HepG2 (cell line): ENCODE measurements around the gene POFUT2. TPM values are rescaled to one million over a fixed set of nuclear protein-coding genes. Genes with fewer than 3 reads are reported as not detected.

Experiments used
- CREM ChIP-seq, 2 experiments: sonication (generic) in 1 of 2; formaldehyde crosslinking in 1 of 2; IDR thresholded peaks; 2 replicates each; pipeline versions ENCODE4 v1.4.0 to v1.6.1; 2016 to 2020; ENCODE audit warnings: antibody characterized with exemption in 1 of 2, mild to moderate bottlenecking in 1 of 2, missing genetic modification reagents in 1 of 2
- NFIB ChIP-seq: sonication (generic); formaldehyde crosslinking; IDR thresholded peaks from 2 replicates; pipeline ENCODE4 v1.9.0; 2021; ENCODE audit warnings: missing genetic modification reagents, mild to moderate bottlenecking, borderline replicate concordance
- SUZ12 ChIP-seq: fragments of 150-350 bp; IDR thresholded peaks from 2 replicates; pipeline ENCODE4 v1.6.1; 2014; ENCODE audit warnings: low read depth, low read length
- THYN1 ChIP-seq: sonication (generic); formaldehyde crosslinking; IDR thresholded peaks from 2 replicates; pipeline ENCODE4 v1.8.1; 2023; ENCODE audit warnings: low read depth, mild to moderate bottlenecking, moderate library complexity, missing genetic modification reagents, borderline replicate concordance
- ZNF501 ChIP-seq: sonication (generic); formaldehyde crosslinking; IDR thresholded peaks from 2 replicates; pipeline ENCODE4 v1.5.1; 2020; ENCODE audit warnings: mild to moderate bottlenecking, moderate library complexity, missing genetic modification reagents
- ZNF816 ChIP-seq: sonication (generic); formaldehyde crosslinking; IDR thresholded peaks from 2 replicates; pipeline ENCODE4 v1.8.0; 2022; ENCODE audit warnings: missing genetic modification reagents, mild to moderate bottlenecking, borderline replicate concordance
- ZSCAN31 ChIP-seq: sonication (generic); formaldehyde crosslinking; IDR thresholded peaks from 2 replicates; pipeline ENCODE4 v1.5.0; 2020; ENCODE audit warnings: low read depth, mild to moderate bottlenecking, missing genetic modification reagents
- polyA plus RNA-seq, 8 experiments: library from polyadenylated mRNA; depleted of rRNA in 3 of 8; stranded (reverse) in 7 of 8; unstranded in 1 of 8; fragments of >200 nt; fragmentation: Illumina TruSeq in 4 of 8; extraction: Trizol in 4 of 8; gene quantifications; 2 replicates each; pipeline versions ENCODE4 v1.2.1 to v1.2.3, GENCODE V29; 2011 to 2016; ENCODE audit warnings: low read depth in 4 of 8, missing spikeins in 1 of 8, mixed read lengths in 1 of 8; ENCODE audit not compliant: insufficient read depth in 1 of 8
- total RNA-seq, 5 experiments: library from RNA; depleted of rRNA; stranded (reverse); fragments of >200 nt; fragmentation: Illumina TruSeq; extraction: Trizol; gene quantifications; 2 replicates each; pipeline ENCODE4 v1.2.3, GENCODE V29; 2016; ENCODE audit warnings: low read depth in 1 of 5
- TF ChIP-seq, protein P1 (sequence below): sonication (generic); formaldehyde crosslinking; IDR thresholded peaks from 2 replicates; pipeline ENCODE4 v1.9.0; 2021; ENCODE audit warnings: mild to moderate bottlenecking, missing genetic modification reagents
- TF ChIP-seq, protein P2 (sequence below): sonication (generic); formaldehyde crosslinking; IDR thresholded peaks from 2 replicates; pipeline ENCODE4 v1.4.0; 2020; ENCODE audit warnings: mild to moderate bottlenecking, missing genetic modification reagents
- TF ChIP-seq, protein P3 (sequence below): sonication (generic); formaldehyde crosslinking; conservative IDR thresholded peaks from 2 replicates; pipeline ENCODE4 v1.4.0; 2020; ENCODE audit warnings: missing genetic modification reagents
- TF ChIP-seq, protein P4 (sequence below): IDR thresholded peaks from 2 replicates; pipeline ENCODE4 v1.4.0; 2020; ENCODE audit warnings: mild to moderate bottlenecking, missing genetic modification reagents

Gene POFUT2
- total and polyA plus RNA-seq, 2 of the 13 experiments (the other 11 are each of a cell fraction or from before 2014, with no cell fraction given), result 22.8 to 24.0 TPM

DNA sequence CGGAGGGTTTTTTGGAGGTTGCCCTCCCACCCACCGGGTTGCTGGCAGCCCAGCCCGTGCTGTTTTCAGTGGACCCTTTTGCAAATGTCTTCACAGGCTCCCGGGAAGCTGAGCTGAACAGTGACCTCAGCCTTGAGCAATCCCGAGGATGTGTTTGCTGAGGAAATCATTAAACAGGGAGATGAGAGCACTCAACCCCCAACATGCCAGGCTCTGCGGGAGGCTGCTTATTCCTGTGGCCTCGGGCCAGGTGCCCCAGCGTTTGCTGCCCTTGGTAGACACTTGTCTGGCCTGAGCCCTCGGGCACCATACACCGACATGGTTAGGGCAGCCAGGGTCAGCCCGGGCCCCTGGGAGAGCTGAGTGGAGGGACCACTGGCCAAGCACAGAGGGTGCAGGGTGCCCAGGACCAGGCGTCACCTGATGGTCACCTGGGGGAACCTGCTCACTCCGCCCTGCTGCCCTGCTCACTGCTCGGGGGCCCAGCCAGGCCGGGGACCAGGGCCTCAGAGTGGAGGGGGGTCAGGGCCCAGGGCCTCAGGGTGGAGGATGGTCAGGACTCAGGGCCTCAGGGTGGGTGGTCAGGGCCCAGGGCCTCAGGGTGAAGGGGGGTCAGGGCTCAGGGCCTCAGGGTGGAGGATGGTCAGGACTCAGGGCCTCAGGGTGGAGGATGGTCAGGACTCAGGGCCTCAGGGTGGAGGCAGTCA is 42.5 kb upstream of the POFUT2 start (continued):
- TF ChIP-seq, protein P1, sequence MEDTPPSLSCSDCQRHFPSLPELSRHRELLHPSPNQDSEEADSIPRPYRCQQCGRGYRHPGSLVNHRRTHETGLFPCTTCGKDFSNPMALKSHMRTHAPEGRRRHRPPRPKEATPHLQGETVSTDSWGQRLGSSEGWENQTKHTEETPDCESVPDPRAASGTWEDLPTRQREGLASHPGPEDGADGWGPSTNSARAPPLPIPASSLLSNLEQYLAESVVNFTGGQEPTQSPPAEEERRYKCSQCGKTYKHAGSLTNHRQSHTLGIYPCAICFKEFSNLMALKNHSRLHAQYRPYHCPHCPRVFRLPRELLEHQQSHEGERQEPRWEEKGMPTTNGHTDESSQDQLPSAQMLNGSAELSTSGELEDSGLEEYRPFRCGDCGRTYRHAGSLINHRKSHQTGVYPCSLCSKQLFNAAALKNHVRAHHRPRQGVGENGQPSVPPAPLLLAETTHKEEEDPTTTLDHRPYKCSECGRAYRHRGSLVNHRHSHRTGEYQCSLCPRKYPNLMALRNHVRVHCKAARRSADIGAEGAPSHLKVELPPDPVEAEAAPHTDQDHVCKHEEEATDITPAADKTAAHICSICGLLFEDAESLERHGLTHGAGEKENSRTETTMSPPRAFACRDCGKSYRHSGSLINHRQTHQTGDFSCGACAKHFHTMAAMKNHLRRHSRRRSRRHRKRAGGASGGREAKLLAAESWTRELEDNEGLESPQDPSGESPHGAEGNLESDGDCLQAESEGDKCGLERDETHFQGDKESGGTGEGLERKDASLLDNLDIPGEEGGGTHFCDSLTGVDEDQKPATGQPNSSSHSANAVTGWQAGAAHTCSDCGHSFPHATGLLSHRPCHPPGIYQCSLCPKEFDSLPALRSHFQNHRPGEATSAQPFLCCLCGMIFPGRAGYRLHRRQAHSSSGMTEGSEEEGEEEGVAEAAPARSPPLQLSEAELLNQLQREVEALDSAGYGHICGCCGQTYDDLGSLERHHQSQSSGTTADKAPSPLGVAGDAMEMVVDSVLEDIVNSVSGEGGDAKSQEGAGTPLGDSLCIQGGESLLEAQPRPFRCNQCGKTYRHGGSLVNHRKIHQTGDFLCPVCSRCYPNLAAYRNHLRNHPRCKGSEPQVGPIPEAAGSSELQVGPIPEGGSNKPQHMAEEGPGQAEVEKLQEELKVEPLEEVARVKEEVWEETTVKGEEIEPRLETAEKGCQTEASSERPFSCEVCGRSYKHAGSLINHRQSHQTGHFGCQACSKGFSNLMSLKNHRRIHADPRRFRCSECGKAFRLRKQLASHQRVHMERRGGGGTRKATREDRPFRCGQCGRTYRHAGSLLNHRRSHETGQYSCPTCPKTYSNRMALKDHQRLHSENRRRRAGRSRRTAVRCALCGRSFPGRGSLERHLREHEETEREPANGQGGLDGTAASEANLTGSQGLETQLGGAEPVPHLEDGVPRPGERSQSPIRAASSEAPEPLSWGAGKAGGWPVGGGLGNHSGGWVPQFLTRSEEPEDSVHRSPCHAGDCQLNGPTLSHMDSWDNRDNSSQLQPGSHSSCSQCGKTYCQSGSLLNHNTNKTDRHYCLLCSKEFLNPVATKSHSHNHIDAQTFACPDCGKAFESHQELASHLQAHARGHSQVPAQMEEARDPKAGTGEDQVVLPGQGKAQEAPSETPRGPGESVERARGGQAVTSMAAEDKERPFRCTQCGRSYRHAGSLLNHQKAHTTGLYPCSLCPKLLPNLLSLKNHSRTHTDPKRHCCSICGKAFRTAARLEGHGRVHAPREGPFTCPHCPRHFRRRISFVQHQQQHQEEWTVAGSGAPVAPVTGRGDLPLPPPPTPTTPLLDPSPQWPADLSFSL (CRISPR knock-in tag), result no peak
- no peak for TF ChIP-seq SUZ12
- TF ChIP-seq ZSCAN31, result peak; percentile 77; the same call in 1 of the 2 replicates
- TF ChIP-seq, protein P2, sequence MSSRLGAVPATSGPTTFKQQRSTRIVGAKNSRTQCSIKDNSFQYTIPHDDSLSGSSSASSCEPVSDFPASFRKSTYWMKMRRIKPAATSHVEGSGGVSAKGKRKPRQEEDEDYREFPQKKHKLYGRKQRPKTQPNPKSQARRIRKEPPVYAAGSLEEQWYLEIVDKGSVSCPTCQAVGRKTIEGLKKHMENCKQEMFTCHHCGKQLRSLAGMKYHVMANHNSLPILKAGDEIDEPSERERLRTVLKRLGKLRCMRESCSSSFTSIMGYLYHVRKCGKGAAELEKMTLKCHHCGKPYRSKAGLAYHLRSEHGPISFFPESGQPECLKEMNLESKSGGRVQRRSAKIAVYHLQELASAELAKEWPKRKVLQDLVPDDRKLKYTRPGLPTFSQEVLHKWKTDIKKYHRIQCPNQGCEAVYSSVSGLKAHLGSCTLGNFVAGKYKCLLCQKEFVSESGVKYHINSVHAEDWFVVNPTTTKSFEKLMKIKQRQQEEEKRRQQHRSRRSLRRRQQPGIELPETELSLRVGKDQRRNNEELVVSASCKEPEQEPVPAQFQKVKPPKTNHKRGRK, result no peak
- no peak for TF ChIP-seq CREM (IDR thresholded peaks at IDR 0.05)
- TF ChIP-seq CREM (CRISPR knock-in tag; IDR thresholded peaks at IDR 0.05), result no peak
- no peak for TF ChIP-seq THYN1 (CRISPR knock-in tag)
- no peak; the same call in 1 of the 2 replicates for TF ChIP-seq ZNF501 (CRISPR knock-in tag)
- TF ChIP-seq ZNF816 (CRISPR knock-in tag), result no peak
- TF ChIP-seq, protein P3, sequence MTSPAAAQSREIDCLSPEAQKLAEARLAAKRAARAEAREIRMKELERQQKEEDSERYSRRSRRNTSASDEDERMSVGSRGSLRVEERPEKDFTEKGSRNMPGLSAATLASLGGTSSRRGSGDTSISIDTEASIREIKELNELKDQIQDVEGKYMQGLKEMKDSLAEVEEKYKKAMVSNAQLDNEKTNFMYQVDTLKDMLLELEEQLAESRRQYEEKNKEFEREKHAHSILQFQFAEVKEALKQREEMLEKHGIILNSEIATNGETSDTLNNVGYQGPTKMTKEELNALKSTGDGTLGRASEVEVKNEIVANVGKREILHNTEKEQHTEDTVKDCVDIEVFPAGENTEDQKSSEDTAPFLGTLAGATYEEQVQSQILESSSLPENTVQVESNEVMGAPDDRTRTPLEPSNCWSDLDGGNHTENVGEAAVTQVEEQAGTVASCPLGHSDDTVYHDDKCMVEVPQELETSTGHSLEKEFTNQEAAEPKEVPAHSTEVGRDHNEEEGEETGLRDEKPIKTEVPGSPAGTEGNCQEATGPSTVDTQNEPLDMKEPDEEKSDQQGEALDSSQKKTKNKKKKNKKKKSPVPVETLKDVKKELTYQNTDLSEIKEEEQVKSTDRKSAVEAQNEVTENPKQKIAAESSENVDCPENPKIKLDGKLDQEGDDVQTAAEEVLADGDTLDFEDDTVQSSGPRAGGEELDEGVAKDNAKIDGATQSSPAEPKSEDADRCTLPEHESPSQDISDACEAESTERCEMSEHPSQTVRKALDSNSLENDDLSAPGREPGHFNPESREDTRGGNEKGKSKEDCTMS (CRISPR knock-in tag), result no peak
- TF ChIP-seq NFIB (CRISPR knock-in tag), result no peak
- TF ChIP-seq, protein P4, sequence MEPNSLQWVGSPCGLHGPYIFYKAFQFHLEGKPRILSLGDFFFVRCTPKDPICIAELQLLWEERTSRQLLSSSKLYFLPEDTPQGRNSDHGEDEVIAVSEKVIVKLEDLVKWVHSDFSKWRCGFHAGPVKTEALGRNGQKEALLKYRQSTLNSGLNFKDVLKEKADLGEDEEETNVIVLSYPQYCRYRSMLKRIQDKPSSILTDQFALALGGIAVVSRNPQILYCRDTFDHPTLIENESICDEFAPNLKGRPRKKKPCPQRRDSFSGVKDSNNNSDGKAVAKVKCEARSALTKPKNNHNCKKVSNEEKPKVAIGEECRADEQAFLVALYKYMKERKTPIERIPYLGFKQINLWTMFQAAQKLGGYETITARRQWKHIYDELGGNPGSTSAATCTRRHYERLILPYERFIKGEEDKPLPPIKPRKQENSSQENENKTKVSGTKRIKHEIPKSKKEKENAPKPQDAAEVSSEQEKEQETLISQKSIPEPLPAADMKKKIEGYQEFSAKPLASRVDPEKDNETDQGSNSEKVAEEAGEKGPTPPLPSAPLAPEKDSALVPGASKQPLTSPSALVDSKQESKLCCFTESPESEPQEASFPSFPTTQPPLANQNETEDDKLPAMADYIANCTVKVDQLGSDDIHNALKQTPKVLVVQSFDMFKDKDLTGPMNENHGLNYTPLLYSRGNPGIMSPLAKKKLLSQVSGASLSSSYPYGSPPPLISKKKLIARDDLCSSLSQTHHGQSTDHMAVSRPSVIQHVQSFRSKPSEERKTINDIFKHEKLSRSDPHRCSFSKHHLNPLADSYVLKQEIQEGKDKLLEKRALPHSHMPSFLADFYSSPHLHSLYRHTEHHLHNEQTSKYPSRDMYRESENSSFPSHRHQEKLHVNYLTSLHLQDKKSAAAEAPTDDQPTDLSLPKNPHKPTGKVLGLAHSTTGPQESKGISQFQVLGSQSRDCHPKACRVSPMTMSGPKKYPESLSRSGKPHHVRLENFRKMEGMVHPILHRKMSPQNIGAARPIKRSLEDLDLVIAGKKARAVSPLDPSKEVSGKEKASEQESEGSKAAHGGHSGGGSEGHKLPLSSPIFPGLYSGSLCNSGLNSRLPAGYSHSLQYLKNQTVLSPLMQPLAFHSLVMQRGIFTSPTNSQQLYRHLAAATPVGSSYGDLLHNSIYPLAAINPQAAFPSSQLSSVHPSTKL, result peak; percentile 33; the same call in 1 of the 2 replicates
